ENCODE data around the gene TP53TG5.

Gene TP53TG5

DNA sequence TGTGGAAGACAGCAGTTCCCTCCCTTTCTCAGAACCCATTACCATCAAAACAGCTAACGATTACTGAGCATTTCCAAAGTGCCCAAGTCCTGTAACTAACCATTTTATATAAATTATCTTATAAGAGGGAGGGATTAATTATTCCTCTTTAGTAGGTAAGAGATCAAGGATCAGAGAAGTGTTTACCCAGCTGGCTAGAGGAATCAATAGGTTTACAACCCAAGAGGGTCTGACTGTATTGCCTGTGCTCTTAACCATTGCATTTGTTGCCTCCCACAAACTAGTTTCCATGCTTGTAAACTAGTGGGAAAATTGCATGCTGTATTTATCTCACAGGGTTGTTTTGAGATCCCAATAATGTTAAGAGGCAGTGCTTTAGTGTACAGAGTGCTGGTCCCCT is 26.3 kb upstream of the TP53TG5 start:
- no peak for DNase-seq

DNA sequence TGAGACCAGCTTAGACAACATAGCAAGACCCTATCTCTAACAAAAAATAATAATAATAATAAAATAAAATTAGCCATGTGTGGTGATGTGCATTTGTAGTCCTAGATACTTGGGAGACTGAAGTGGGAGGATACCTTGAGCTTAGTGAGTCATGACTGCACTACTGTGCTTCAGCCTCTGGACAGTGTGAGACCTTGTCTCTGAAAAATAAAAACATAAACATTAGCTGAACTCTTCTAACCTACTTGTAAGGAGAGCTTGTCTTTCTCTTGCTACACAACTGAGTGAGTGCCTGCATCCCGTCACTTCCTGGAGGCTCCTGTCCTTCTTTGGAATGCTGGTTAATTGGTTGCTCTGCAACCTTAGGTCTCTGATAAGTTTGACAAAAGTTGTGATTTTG is 24.8 kb upstream of the TP53TG5 start:
- DNase-seq: no peak

DNA sequence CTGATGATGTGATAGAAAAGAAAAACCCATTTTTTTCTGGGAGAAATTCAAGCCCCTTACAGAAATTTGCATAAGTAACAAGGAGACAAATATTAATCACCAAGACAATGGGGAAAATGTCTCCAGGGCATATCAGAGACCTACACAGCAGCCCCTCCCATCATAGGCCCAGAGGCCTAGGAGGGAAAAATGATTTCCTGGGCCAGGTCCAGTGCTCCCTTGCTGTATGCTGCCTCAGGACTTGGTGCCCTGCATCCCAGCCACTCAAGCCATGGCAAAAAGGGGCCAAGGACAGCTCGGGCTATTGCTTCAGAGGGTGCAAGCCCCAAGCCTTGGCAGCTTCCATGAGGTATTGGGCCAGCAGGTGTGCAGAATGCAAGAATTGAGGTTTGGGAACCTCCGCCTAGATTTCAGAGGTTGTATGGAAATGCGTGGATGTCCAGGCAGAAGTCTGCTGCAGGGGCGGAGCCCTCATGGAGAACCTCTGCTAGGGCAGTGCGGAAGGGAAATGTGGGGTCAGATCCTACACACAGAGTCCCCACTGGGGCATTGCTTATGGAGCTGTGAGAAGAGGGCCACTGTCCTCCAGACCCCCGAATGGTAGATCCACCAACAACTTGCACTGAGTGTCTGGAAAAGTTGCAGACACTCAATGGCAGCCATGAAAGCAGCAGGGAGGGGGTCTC is 22.4 kb upstream of the TP53TG5 start:
- DNase-seq: no peak

DNA sequence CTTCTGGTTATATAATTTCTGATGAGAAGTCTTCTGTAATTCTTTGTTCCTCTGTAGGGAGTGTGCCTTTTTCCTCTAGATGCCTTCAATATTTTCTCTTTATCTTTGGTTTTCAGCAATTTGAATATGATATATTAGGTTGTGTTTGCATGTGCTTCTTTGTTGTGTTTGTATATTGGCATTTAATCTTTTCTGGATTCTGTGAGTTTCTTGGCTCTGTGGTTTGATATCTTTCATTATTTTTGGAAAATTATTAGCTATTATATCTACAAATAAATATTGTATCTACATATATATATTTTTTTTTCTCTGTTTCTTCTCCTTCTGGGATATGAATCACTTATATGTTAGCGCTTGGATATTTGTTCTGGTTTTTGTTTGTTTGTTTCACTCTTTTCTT is 20.9 kb upstream of the TP53TG5 start:
- DNase-seq: no peak

DNA sequence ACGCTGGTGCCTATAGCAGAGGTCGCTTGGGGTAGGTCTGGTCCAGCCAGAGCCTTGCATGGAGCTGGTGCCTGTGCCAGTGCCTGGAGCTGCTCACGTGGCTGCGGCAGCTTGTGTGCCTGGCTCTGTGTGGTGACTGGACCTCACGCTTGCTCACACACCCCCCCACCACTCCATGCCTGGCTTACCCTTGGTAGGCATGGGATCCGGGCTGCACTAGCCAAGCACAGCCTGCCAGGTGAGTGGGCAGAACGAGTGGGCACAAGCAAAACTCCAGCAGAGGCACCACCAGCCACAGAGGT is 16.9 kb upstream of the TP53TG5 start:
- no peak for DNase-seq

DNA sequence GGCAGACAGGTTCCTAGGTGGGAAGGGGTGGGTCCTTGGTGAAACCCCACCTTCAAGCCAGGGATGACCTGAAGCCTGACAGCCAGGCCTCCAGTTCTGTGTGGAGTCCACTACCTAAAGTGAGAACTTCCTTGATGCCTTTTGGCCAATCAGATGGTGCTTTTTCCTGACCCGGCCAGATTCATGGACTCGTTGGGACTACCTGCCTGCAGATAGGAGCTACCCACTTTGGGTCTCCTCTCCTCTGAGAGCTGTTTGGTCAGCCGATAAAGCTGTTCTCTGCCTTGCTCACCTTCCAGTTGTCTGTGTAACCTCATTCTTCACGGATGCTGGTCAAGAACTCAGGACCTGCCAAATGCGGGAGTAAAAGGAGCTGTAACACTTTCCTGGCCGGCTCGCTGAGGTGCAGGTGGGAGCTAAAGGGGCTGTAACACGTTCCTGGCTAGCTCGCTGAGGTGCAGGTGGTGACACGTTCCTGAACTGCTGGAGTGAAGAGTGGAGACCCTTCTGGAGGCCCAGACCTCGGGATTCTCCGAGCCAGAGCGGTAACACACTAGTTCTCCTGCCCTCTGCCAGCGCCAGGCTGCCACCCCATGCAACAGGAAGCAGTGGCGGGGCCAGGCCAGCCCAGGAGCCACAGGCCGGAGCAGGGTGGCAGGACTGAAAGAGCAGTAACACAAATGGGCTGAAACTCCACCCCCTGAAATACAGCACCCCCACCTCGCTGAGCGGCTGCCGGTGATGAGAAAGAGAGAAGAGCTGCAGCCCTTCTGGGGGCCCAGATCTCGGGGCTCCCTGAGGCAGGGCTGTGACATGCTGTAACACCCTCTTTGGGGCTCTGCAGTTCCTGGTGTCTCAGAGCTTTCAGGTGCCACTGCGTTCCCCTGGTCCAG is 16.3 kb upstream of the TP53TG5 start:
- DNase-seq: no peak

DNA sequence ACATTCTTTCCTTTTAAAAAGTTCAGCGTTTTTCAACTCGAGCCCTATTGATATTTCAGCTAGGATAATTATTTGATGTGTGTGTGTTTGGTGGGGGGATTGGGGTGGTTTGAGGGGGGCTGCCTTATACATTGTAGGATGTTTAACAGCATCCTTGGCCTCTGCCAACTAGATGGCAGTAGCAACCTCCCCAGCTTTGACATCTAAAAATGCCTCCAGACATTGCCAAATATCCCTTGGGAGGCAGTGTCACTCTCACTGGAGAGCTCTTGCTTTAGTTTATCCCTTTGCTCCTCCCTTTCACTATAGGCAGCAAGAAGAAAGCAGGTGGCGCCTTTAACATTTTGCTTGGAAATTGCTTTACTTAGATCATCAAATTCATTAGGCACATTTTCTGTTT is 14.6 kb upstream of the TP53TG5 start:
- DNase-seq: no peak

DNA sequence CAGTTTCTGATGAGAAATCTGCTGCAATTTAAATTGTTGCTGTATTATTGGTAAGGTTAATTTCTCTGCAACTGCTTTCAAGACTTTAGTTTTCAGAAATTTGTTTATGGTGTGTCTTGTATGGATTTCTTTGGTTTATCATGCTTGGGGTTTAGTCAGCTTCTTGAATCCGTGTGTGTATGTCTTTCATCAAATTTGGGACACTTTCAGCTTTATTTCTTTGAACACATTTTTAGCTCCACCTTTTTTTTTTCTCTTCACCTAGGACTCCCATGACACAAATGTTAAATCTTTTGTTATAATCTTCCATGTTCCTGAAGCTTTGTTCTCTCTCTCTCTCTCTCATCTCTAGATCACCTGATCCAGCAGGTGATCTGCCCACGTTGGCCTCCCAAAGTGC is 13.4 kb upstream of the TP53TG5 start:
- no peak for DNase-seq

DNA sequence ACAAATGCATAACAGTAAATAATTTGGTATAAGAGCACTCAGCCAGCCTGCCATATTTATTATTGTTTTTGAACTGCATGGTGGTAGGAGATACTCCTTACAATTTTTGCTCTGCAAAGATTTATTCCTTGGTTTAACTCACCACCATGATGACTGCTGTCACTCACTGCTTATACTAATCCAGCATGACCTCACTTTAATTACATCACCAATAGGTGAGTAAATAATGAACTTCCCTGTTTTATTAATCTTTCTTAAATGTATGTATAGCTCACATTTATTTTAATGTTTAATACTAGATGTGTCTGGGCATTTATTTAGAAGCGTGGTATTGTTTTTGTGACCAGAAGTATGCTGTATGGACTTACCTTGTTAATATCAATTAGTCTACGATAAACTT is 12.8 kb upstream of the TP53TG5 start:
- no peak for DNase-seq

DNA sequence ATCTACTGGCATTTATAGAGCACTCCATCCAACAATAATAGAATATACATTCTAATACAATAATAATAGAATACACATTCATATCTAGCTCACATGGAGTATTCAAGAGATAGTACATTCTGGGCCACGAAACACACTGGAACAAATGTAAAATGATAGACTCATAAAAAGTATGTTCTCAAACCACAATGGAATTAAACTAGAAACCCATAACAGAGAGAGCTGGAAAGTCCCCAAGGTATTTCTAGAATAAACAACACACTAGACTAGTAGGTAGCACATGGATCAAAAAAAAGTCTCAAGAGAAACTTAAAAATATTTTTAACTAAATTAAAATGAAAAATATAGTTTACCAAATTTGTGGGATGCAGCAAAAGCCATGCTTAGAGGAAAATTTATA is 9.1 kb upstream of the TP53TG5 start:
- no peak for DNase-seq

DNA sequence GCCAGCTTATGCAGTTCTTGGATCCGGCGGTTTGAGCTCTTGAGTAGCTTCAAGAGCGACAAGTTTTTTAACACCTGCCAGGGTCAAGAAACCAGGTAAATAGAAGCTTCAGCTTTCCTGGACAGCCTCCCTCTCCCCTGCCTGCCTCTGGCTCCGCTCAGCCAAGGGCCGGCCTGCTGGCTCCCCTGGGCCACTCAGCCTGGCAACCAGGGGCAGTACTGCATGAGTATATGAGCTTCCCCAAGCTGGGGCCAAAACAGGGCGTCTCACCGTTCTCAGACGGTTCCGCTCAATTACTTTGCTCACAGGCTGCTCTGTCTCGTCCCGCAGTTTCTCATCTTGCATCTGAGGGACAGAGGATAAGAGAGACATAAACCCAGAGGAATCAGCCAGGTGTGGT is 856 bp downstream of the TP53TG5 start:
- no peak for DNase-seq

DNA sequence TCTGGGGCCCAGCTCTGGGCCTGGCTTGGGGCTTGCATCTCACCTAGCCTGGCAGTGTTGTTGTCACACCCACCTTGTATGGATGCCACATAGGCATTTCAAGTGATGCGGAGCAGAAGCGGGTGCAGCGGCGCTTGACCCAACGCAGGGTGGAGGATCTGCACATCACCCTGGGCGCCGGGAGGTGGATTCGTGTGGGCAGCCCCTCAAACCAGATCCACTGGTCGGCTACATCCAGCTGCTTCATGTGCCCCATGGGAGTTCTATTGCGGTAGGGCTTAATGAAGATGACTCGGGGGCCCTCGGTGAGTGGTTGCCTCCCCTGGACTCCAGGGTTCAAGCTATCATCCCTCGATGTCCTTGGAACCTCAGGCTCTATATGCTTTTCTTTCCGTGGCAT is 3.2 kb downstream of the TP53TG5 start:
- DNase-seq: no peak

DNA sequence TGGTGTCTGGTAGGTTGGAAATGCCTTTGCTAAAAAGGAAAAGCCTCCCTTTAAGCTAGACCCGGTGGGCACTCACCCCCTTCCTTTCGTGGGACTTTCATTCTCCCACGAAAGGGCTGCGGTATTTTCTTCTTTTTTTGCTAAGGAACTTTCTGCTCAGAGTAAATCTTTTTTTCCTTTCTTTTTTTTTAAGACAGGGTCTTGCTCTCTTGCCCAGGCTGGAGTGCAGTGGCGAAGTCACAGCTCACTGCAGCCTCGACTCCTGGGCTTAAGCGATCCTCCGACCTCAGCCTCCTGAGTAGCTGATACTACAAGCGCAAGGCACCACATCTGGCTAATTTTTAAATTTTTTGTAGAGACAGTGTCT is 4.0 kb downstream of the TP53TG5 start:
- DNase-seq: no peak

DNA sequence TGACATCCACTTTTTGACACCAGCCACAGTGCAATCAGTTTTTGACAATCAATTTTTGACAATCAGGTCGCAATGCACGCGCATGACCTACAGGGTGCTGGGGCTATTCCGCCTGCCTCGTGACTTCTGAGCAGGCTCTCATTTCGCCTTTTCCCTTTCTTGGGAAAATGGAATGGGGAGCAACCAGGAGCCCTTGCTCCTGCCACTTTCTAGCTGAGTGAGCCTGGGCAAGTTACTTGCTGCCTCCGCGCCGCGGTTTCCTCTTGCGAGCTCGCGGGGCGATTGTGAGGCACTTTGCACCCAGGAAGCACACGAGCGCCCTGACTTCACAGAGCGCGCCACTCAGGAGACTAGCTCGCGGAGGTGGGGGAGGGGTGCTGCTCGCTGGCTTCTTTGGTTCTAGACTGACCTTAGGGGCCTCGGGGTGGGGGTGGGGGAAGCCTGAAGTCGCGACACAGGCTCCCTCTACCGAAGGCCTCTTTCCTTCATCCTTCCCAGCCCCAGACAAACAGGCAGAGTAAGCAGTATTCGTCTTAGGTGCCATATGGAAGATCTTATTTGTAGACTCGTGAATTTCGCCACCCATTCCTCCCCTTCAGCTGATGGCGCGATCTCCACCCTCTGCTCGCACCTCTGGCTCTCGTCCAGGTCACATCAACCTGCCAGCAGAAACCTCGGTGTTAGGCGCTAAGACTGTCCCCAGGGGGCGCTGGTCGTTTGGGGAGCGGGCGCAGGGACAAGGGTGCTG is 4.6 kb downstream of the TP53TG5 start:
- DNase-seq: no peak

DNA sequence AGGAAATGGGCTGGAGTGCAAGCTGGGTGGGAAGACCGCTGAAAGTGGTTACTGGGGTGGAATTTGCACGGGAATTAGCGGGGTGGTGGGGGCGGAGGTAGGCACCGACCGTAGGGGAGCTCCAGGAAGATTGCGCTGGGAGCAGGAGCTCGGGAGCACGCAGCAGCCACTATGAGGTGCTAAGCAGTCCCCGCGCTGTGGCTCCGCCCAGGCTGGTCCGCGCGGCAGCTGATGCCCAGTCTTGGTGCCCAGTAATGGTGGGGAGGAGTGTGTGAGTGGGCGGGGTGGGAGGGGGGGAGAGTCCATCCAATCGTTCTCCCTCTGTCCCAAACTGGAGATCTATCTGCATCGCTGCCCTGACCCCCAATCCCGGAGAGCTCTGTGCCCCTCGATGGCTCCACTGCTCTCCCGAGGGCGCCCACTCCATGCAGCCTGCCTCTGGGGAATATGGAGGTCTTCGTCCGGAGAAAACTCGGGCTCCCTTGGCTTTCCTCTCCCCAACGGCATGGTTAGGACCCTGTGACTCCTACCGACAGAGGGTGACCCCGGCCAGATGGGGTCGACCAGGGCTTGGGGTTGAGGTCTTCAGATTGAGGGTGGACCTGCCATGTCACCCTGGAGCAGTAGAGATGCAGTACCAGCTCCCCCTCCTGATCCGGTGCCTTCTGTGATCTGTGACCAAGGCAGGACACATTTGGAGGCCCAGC is 5.3 kb downstream of the TP53TG5 start:
- no peak for DNase-seq

DNA sequence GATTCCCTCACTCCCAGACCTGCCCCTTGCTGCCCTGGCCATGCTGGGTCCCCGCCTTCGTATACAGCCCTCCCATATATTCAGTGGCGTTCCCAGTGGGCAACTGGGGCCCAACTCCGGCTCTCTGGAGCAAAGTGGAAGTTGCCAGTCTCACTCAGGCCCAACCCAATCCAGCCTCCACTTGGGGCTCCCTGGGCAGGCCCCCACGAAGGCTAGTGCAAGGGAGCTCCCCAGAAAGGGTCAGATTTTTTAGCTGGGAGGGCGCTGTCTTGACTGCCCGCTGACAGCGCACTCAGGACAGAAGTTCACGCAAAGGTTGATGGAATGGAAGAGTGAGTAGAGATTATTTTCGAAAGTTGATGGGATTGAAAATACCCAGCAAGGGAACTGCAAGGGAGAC is 5.9 kb downstream of the TP53TG5 start:
- DNase-seq: no peak

DNA sequence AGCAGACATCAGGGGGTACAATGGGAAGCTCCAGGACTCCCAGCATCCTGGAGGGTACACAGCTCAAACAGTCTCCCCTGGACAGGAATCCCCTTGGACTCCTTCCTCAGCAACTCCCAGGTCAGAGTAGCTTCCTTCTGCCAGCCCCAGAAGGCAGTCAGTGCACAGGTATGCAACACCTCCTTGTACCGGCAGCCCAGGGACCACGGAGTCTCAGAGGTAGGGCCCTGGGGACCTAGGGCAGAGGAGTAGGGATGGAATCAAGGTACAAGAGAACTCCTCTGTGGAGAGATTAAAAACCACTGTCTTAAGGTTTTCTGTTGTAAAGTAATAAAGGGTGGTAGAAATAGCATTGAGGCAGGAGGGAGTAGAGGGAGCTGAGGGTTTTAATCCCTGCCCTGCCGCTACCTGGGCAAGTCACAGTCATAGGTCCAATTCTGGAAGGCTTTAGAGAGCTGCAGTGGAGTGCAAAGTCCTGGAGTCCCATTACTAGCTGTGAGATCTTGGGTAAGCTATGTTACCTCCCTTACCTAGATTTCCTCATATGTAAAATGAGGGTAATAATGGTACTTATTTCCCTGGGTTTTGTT is 7.5 kb downstream of the TP53TG5 start:
- no peak for DNase-seq

DNA sequence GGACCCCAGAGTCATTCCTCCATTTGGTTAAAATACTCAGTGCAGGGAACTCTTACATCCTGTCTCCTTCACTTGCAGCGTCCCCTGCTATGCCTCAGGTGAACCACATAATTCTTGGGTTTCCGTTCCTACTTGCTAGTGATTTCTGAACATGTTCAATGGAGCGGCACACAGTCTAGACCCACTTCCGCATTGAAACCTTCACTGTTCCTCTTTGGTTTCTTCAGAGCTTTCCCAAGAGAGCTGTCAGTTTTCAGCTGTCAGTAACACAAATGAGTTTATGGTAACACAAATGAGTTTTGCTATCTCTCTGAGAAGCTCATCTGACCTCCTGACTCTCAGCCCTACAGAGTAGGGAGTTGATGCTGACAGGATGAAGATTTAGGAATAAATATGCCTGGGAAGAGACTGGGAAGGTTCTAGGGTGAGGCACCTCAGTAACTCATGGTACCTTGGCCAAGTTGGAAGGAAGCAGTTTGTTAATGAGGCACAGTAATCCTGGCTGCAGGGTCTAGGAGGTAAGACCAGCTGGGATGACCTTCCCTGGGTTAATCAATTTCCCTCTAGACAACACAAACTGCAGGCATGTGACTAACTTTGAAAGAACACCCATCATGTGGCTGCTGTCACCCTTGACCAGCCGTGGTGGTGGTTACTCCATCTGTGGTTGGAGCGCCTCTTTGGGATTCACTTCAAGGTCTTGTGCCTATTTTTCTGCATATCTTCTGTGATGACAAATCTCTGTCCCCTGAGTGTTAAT is 9.7 kb downstream of the TP53TG5 start:
- no peak for DNase-seq

DNA sequence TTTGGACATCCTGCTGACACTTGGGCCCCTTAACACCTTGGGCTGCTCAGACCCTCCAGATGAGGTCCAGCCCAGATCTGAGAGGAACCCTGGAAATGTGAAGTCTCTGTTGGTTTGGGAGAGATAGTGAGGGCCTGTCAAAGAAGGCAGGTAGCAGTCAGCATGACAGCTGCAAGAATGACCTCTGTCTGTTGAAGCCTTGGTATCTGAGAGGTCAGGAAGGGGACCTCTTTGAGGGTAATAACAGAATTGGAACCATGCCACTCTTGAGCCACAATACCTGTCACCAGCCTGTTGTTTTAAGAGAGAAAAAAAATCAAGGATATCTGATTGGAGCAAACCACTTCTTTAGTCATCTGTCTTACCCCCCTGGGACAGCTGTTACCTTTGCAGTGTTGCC is 11.0 kb downstream of the TP53TG5 start:
- no peak for DNase-seq

DNA sequence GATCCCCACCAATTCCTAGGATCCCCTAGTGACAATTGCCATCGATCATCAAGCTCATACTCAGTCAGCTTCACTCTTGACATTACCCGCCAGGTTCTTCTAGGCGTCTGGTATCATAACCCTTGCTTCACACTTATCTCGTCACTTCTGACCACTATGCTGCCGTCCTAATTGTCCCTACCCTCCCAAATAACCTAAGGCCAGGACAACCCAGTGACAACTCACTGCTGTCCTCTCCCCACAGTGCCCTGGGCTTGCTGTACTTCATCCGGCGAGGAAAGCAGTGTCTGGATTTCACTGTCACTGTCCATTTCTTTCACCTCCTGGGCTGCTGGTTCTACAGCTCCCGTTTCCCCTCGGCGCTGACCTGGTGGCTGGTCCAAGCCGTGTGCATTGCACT is 11.5 kb downstream of the TP53TG5 start:
- no peak for DNase-seq

DNA sequence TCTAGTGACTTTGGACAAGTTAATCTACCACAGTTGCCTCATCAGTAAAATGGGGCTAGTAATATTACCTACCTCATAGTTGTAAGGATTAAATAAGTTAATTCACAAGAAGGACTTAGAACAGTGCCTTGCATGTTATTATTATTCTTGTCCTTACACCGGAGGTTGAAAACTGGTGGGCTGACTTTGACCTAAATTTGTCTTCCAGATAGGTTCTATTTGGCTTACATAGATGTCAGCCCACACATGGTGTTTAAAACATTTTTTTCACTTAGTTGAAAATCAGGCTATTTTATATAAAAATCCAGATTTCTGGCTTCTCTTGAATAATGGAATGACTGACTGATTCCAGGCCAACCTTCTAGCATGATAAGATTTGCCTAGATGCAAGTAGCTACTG is 11.9 kb downstream of the TP53TG5 start:
- DNase-seq: no peak

DNA sequence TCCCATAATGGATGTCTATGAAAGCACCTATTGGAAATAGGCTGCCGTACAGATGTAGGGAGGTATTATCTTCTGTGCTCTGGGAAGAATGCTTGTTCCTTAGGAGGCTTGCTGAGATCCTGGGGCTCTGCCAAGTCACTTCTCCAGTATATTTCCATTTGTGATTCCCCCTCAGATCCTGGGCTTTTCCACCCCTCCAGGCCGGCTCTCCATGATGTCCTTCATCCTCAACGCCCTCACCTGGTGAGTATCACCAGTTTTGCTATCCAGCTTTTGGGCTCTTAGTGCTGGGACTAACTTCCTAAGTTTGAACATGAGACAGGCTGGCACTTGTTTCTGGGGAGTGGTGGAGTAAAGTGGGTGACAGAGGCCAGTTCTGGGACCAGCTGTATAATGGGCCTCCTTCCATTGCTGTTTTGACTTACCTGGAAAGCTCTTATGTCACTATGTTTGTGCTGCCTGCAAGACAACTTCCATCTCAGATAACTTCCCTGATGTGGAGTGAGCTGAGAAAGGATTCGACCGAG is 12.6 kb downstream of the TP53TG5 start:
- DNase-seq: no peak

Measured in DMS 273 treated with DMSO at 0.1 percent for 48 hours (cell line).